Psoas muscle (tissue), 8 donors: ENCODE measurements around the gene KLF17. TPM values are rescaled to one million over a fixed set of nuclear protein-coding genes. Genes with fewer than 3 reads are reported as not detected.

Experiments
- ATAC-seq, 4 donors: fragments of 200-7000 bp; cut with Tn5 transposase; one replicate each; pipeline ENCODE4 v1.9.1; 2020; ENCODE audit warnings: moderate library complexity in 3 of 4, mild to moderate bottlenecking in 2 of 4
- DNase-seq, 2 donors: peaks; one replicate each; pipeline ENCODE4 v3.0.0-alpha.2; 2020
- H3K27ac ChIP-seq: fragments of 200-600 bp; one replicate; pipeline ENCODE4 v1.8.0; 2022
- H3K27me3 ChIP-seq, 3 donors: fragments of 200-600 bp in 1 of 3; one replicate each; pipeline versions ENCODE4 v1.6.1 to v1.8.0; 2013 to 2022; ENCODE audit warnings: low read length in 2 of 3, mild to moderate bottlenecking in 2 of 3, moderate library complexity in 1 of 3; ENCODE audit not compliant: insufficient read depth in 3 of 3
- H3K36me3 ChIP-seq, 2 donors: fragments of 200-600 bp in 1 of 2; one replicate each; pipeline versions ENCODE4 v1.6.1 to v1.8.0; 2013 to 2022; ENCODE audit warnings: low read depth in 1 of 2, mild to moderate bottlenecking in 1 of 2, moderate library complexity in 1 of 2; ENCODE audit not compliant: insufficient read depth in 1 of 2
- H3K4me1 ChIP-seq: fragments of 200-600 bp; one replicate; pipeline ENCODE4 v1.8.0; 2022
- H3K4me3 ChIP-seq: fragments of 200-600 bp; one replicate; pipeline ENCODE4 v1.8.0; 2022; ENCODE audit warnings: mild to moderate bottlenecking
- H3K9me3 ChIP-seq: fragments of 200-600 bp; one replicate; pipeline ENCODE4 v1.8.0; 2022
- WGBS, 3 donors: extraction: QIAGEN DNeasy Blood & Tissue Kit; methylation state at CpG; one replicate each; pipeline versions ENCODE4 v1.1.6 to v1.1.7; 2013; 5-methylcytosine and 5-hydroxymethylcytosine counted together
- intact Hi-C, 2 donors: fragments of 100-400 bp; cut with DNase I; formaldehyde crosslinking; loops; one replicate each; pipeline versions ENCODE4 v1.11.0 to v1.14.2; 2022
- polyA plus RNA-seq, 3 donors: library from polyadenylated mRNA; stranded (reverse); fragments of 200-250 nt; gene quantifications; one replicate each; pipeline ENCODE4 v1.2.3, GENCODE V29; 2013
- total RNA-seq, 4 donors: library from RNA; stranded (reverse); fragmentation: NEBNext Ultra II Directional in 2 of 4; extraction: Animal tissue kit (Norgen Biotek cat#: 25700) in 2 of 4; gene quantifications; one replicate each; pipeline versions ENCODE4 v1.2.1 to v1.2.4, GENCODE V29; 2021 to 2023
- TF ChIP-seq, protein P1 (sequence below): fragments of 200-600 bp; IDR thresholded peaks from one replicate; pipeline ENCODE4 v1.8.0; 2022; ENCODE audit warnings: antibody characterized with exemption
- donor health status: healthy with polysubstance abuse.
- donor health status: DM: no; HTN: no; CAD: no; lungs with moderate emphysema.
- donor health status: Bipolar disorder and iron deficiency.
- donor health status: healthy.
- donor health status: DM: yes; HTN: yes; CAD: no.
- donor health status: DM: no; HTN: no; CAD: no.
- donor health status: DM: no; HTN: no; CAD: no.
- donor health status: DM: yes; HTN: yes; CAD: no.

The KLF17 gene
- total and polyA plus RNA-seq, 7 donors = not detected

DNA sequence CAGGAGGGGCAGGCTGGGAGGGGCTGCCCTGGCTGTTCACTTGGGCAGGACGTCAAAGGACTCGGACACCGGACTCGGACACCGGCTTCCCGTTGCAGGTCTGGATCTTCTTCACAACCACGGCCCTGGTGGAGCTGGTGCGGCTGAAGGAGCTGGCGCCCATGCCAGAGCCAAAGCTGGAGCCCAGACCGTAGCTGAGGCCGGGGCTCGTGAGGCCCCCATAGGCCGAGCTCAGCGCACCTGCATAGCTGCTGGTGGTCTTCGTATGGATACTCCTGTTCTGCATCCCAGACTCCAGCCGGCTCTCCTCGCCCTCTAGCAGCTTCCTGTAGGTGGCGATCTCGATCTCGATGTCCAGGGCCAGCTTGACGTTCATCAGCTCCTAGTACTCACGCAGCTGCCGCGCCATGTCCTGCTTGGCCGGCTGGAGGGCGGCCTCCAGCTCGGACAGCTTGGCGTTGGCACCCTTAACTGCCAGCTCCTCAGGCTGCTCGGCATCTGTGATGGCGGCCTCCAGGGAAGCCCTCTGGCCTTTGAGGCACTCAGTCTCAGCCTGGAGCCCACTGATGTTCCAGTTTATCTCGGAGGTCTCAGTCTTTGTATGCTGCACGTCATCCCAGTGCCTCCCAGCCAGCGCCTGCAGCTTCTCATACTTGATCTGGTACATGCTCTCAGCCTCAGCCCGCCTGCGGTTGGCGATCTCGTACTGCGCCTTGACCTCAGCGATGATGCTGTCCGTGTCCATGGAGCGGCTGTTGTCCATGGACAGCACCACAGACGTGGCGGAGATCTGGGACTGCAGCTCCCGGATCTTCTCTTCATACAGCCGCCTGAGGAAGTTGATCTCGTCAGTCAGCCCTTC lies 15.1 kb upstream of the KLF17 start:
- 48 to 62% (median 61%) methylated on average over 42 to 46 of the region's 46 CpGs for WGBS, 3 donors
- Histone ChIP-seq H3K27me3 (peaks cover 0 to 16% (median 3%) of the 10 kb centered on the region in 3 donors), H3K36me3 (no peaks in the 10 kb centered on the region), H3K4me3 (no peak overlapping the region), H3K27ac (no peak overlapping the region), H3K9me3 (no peaks in the 10 kb centered on the region), H3K4me1 (no peaks in the 10 kb centered on the region)
- TF ChIP-seq, protein P1, sequence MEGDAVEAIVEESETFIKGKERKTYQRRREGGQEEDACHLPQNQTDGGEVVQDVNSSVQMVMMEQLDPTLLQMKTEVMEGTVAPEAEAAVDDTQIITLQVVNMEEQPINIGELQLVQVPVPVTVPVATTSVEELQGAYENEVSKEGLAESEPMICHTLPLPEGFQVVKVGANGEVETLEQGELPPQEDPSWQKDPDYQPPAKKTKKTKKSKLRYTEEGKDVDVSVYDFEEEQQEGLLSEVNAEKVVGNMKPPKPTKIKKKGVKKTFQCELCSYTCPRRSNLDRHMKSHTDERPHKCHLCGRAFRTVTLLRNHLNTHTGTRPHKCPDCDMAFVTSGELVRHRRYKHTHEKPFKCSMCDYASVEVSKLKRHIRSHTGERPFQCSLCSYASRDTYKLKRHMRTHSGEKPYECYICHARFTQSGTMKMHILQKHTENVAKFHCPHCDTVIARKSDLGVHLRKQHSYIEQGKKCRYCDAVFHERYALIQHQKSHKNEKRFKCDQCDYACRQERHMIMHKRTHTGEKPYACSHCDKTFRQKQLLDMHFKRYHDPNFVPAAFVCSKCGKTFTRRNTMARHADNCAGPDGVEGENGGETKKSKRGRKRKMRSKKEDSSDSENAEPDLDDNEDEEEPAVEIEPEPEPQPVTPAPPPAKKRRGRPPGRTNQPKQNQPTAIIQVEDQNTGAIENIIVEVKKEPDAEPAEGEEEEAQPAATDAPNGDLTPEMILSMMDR = no peak
- intact Hi-C loops = no loop called here
- ATAC-seq (no peak), DNase-seq (no peak)

DNA sequence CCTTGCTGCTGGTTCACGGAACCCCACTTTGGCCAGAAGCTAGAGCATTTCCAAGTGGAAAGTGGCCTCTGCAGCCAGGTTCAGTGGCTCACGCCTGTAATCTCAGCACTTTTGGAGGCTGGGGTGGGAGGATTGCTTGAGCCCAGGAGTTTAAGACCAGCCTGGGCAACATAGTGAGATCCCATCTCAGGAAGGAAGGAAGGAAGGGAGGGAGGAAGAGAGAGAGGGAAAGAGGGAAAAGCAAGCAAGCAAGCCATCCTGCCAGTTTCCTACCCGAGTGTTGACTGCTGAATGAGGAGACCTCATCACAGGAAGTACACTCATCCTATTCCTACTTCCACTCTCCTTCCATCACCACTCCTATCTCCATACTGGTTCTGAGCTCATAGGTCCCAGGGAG lies 12.8 kb upstream of the KLF17 start:
- TF ChIP-seq, protein P1 = no peak
- Histone ChIP-seq H3K9me3 (no peaks in the 10 kb centered on the region), H3K4me3 (no peak overlapping the region), H3K27me3 (peaks cover 0 to 16% (median 3%) of the 10 kb centered on the region in 3 donors), H3K27ac (no peak overlapping the region), H3K36me3 (no peaks in the 10 kb centered on the region), H3K4me1 (no peaks in the 10 kb centered on the region)
- intact Hi-C loops = no loop called here
- ATAC-seq = no peak
- 61 to 66% (median 64%) methylated on average over 3 of the region's 3 CpGs for WGBS, 3 donors
- no peak for DNase-seq

DNA sequence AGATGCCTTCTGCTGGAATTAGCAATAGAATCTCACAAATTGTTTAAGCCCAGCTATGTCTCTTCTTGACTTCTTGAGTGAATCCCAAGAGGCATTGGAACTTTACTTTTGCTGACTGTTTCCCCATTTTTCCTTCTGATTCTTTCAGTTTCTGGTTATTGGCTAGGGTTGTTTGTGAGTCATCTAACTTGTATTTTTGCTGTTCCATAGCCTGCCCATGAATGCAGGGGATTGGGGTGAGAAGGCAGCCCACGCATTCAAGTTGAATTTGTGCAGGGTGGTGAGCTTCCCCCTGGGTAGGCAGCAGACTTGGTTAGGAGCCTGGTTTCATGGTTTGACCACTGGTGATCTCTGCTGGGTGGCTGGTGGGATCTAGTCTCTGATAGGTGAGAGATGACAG lies 10.4 kb upstream of the KLF17 start:
- Histone ChIP-seq H3K27ac (no peak overlapping the region), H3K36me3 (no peaks in the 10 kb centered on the region), H3K4me3 (no peak overlapping the region), H3K9me3 (no peaks in the 10 kb centered on the region), H3K4me1 (no peaks in the 10 kb centered on the region), H3K27me3 (peaks cover 0 to 16% (median 1%) of the 10 kb centered on the region in 3 donors)
- 82 to 87% (median 85%) methylated on average over 1 of the region's 1 CpG for WGBS, 3 donors
- intact Hi-C loops = no loop called here
- ATAC-seq (no peak), DNase-seq (no peak)
- TF ChIP-seq, protein P1 = no peak

DNA sequence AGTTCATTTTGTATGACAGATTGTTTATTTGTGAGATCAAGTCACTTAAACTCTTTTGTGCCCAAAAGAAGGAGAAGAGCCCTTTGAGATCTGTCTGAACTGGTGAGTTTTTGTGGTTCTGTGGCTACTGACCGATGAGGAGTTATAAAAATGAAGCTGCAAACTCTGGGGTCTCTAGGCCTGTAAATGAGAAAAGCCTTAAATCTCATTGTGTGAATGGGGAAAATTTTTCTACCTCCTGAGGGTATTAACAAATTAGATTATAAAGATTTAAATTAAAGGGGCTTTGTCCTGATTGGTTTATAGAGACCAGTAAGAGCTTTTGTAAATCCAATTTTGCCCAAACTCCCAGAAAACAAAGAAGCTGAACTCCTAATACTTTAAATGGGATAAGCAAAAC lies 9.7 kb upstream of the KLF17 start:
- ATAC-seq (no peak), DNase-seq (no peak)
- intact Hi-C loops = no loop called here
- no peak overlapping the region for H3K27ac ChIP-seq
- H3K4me1 ChIP-seq = no peaks in the 10 kb centered on the region
- no peaks in the 10 kb centered on the region for H3K9me3 ChIP-seq
- WGBS, 3 donors = 77 to 95% (median 85%) methylated on average over 1 of the region's 1 CpG
- H3K36me3 ChIP-seq = no peaks in the 10 kb centered on the region
- H3K4me3 ChIP-seq = no peak overlapping the region
- H3K27me3 ChIP-seq = peaks cover 0 to 16% (median 1%) of the 10 kb centered on the region in 3 donors
- TF ChIP-seq, protein P1 = no peak
